Measurements from ENCODE around the gene CACNA1E.

DNA sequence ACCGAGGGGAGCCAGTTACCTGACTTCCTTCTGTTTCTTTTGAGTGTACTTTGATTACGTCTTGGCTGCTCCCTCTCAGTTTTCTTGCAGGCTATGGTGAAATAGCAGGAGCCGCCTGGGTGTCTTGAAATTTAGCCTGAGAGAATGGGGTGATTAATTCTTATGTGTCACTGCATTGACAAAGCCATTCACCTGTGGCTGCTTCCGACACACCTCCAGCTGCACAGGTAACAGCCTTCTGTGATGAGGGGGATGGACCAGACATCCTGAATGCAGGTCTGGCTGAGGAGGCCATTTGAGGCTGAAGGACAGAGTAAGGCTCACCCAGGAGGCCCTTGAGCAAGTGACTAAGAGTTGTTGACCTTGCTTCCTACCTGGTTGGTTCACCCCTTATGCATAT, 16.5 kb downstream of the CACNA1E start:
- TF ChIP-seq POLR2A (IDR thresholded peaks at IDR 0.05) = no peak
- TF ChIP-seq, protein P1, sequence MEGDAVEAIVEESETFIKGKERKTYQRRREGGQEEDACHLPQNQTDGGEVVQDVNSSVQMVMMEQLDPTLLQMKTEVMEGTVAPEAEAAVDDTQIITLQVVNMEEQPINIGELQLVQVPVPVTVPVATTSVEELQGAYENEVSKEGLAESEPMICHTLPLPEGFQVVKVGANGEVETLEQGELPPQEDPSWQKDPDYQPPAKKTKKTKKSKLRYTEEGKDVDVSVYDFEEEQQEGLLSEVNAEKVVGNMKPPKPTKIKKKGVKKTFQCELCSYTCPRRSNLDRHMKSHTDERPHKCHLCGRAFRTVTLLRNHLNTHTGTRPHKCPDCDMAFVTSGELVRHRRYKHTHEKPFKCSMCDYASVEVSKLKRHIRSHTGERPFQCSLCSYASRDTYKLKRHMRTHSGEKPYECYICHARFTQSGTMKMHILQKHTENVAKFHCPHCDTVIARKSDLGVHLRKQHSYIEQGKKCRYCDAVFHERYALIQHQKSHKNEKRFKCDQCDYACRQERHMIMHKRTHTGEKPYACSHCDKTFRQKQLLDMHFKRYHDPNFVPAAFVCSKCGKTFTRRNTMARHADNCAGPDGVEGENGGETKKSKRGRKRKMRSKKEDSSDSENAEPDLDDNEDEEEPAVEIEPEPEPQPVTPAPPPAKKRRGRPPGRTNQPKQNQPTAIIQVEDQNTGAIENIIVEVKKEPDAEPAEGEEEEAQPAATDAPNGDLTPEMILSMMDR (IDR thresholded peaks at IDR 0.05) = no peak
- no peak for TF ChIP-seq EP300 (IDR thresholded peaks at IDR 0.05)
- TF ChIP-seq POLR2AphosphoS5 (IDR thresholded peaks at IDR 0.05) = no peak
